H9 (cell line): ENCODE measurements around the gene CERS6. TPM values are rescaled to one million over a fixed set of nuclear protein-coding genes. Genes with fewer than 3 reads are reported as not detected.

Source experiments
- DNase-seq: peaks from one replicate; pipeline ENCODE4 v3.0.0-alpha.2; 2017
- H2AFZ ChIP-seq: one replicate; pipeline ENCODE4 v1.6.1; 2013; ENCODE audit warnings: mild to moderate bottlenecking, low read length, control low read depth, moderate library complexity
- H2AK5ac ChIP-seq: 2 replicates; pipeline ENCODE4 v1.6.1; 2013; ENCODE audit warnings: low read length, control low read depth, mixed read lengths; ENCODE audit not compliant: insufficient read length
- H2BK120ac ChIP-seq: one replicate; pipeline ENCODE4 v1.6.1; 2013; ENCODE audit warnings: low read depth, mild to moderate bottlenecking, low read length, control low read depth, inconsistent platforms; ENCODE audit not compliant: poor library complexity, severe bottlenecking
- H2BK12ac ChIP-seq: 2 replicates; pipeline ENCODE4 v1.6.1; 2013; ENCODE audit warnings: low read length, control low read depth, mixed read lengths, low read depth; ENCODE audit not compliant: insufficient read length
- H2BK15ac ChIP-seq: 2 replicates; pipeline ENCODE4 v1.6.1; 2013; ENCODE audit warnings: low read depth, low read length, control low read depth
- H2BK20ac ChIP-seq: one replicate; pipeline ENCODE4 v1.6.1; 2013; ENCODE audit warnings: low read depth, mild to moderate bottlenecking, low read length, control low read depth, inconsistent platforms; ENCODE audit not compliant: poor library complexity, severe bottlenecking
- H2BK5ac ChIP-seq: 2 replicates; pipeline ENCODE4 v1.6.1; 2013; ENCODE audit warnings: low read length, control low read depth, mixed read lengths; ENCODE audit not compliant: insufficient read length
- H3K14ac ChIP-seq: 2 replicates; pipeline ENCODE4 v1.6.1; 2013; ENCODE audit warnings: low read length, control low read depth; ENCODE audit not compliant: insufficient read depth
- H3K18ac ChIP-seq: 2 replicates; pipeline ENCODE4 v1.6.1; 2013; ENCODE audit warnings: low read depth, mild to moderate bottlenecking, mixed read lengths, low read length, control low read depth; ENCODE audit not compliant: insufficient read length
- H3K23ac ChIP-seq: 2 replicates; pipeline ENCODE4 v1.6.1; 2013; ENCODE audit warnings: low read length, control low read depth, mixed read lengths, low read depth; ENCODE audit not compliant: insufficient read length
- H3K23me2 ChIP-seq: 2 replicates; pipeline ENCODE4 v1.6.1; 2013; ENCODE audit warnings: low read depth, mild to moderate bottlenecking, mixed read lengths, low read length, control low read depth; ENCODE audit not compliant: insufficient read length, poor library complexity, severe bottlenecking
- H3K27ac ChIP-seq: 2 replicates; pipeline ENCODE4 v1.5.1; 2013; ENCODE audit warnings: low read length, control low read depth, mixed read lengths, low read depth; ENCODE audit not compliant: insufficient read length
- H3K27me3 ChIP-seq: 2 replicates; pipeline ENCODE4 v1.6.1; 2013; ENCODE audit warnings: low read length, control low read depth, inconsistent platforms; ENCODE audit not compliant: insufficient read depth
- H3K4ac ChIP-seq: 2 replicates; pipeline ENCODE4 v1.6.1; 2013; ENCODE audit warnings: low read depth, mild to moderate bottlenecking, control low read depth, inconsistent platforms, low read length, moderate library complexity
- H3K4me1 ChIP-seq: 2 replicates; pipeline ENCODE4 v1.6.1; 2013; ENCODE audit warnings: low read length, control low read depth, inconsistent platforms; ENCODE audit not compliant: insufficient read depth
- H3K4me2 ChIP-seq: 2 replicates; pipeline ENCODE4 v1.6.1; 2013; ENCODE audit warnings: low read length, control low read depth, mixed read lengths; ENCODE audit not compliant: insufficient read length, insufficient read depth
- H3K56ac ChIP-seq: 2 replicates; pipeline ENCODE4 v1.6.1; 2013; ENCODE audit warnings: low read depth, mild to moderate bottlenecking, mixed read lengths, low read length, control low read depth; ENCODE audit not compliant: insufficient read length
- H3K79me1 ChIP-seq: 2 replicates; pipeline ENCODE4 v1.6.1; 2013; ENCODE audit warnings: low read depth, mild to moderate bottlenecking, moderate library complexity, low read length, control low read depth, inconsistent platforms; ENCODE audit not compliant: insufficient read depth, poor library complexity, severe bottlenecking
- H3K79me2 ChIP-seq: 2 replicates; pipeline ENCODE4 v1.6.1; 2013; ENCODE audit warnings: low read length, control low read depth, inconsistent platforms; ENCODE audit not compliant: insufficient read depth
- H3K9ac ChIP-seq: 2 replicates; pipeline ENCODE4 v1.6.1; 2013; ENCODE audit warnings: low read length, control low read depth, mixed read lengths; ENCODE audit not compliant: insufficient read length; ENCODE audit errors: extremely low read depth
- H3K9me3 ChIP-seq: one replicate; pipeline ENCODE4 v1.6.1; 2013; ENCODE audit warnings: low read depth, low read length, inconsistent platforms; ENCODE audit not compliant: control insufficient read depth
- H3T11ph ChIP-seq: one replicate; pipeline ENCODE4 v1.6.1; 2013; ENCODE audit warnings: mild to moderate bottlenecking, low read length, control low read depth, inconsistent platforms
- H4K20me1 ChIP-seq: one replicate; pipeline ENCODE4 v1.6.1; 2013; ENCODE audit not compliant: control insufficient read depth, insufficient read length, insufficient read depth
- H4K5ac ChIP-seq: 2 replicates; pipeline ENCODE4 v1.6.1; 2013; ENCODE audit warnings: low read depth, mild to moderate bottlenecking, mixed read lengths, low read length, control low read depth; ENCODE audit not compliant: insufficient read length
- H4K8ac ChIP-seq: replicated peaks from 2 replicates; pipeline ENCODE4 v1.6.1; 2013; ENCODE audit warnings: low read length, control low read depth, mixed read lengths, low read depth; ENCODE audit not compliant: insufficient read length
- H4K91ac ChIP-seq: 2 replicates; pipeline ENCODE4 v1.6.1; 2013; ENCODE audit warnings: low read depth, mild to moderate bottlenecking, moderate library complexity, mixed read lengths, low read length, control low read depth; ENCODE audit not compliant: insufficient read length
- H3K27ac Mint-ChIP-seq, 3 experiments: 2 replicates in 2 of 3; 3 replicates in 1 of 3; pipeline ENCODE4 v1.8.0; 2020 to 2021; ENCODE audit warnings: mixed read lengths in 3 of 3, mild to moderate bottlenecking in 1 of 3, moderate library complexity in 1 of 3
- H3K27me3 Mint-ChIP-seq: 2 replicates; pipeline ENCODE4 v1.8.0; 2021; ENCODE audit warnings: low read depth, mild to moderate bottlenecking, moderate library complexity, mixed read lengths
- H3K36me3 Mint-ChIP-seq, 3 experiments: 2 replicates in 2 of 3; 3 replicates in 1 of 3; pipeline ENCODE4 v1.8.0; 2020 to 2021; ENCODE audit warnings: low read depth in 3 of 3, mixed read lengths in 3 of 3; ENCODE audit not compliant: insufficient read depth in 1 of 3
- H3K4me1 Mint-ChIP-seq, 2 experiments: 2 replicates each; pipeline ENCODE4 v1.8.0; 2020; ENCODE audit warnings: mixed read lengths in 2 of 2
- H3K4me3 Mint-ChIP-seq, 2 experiments: 2 replicates in 1 of 2; 3 replicates in 1 of 2; pipeline ENCODE4 v1.8.0; 2020 to 2021; ENCODE audit warnings: mild to moderate bottlenecking in 2 of 2, mixed read lengths in 2 of 2, moderate library complexity in 1 of 2
- H3K9me3 Mint-ChIP-seq, 2 experiments: 2 replicates in 1 of 2; 3 replicates in 1 of 2; pipeline ENCODE4 v1.8.0; 2020; ENCODE audit warnings: mild to moderate bottlenecking in 2 of 2, mixed read lengths in 2 of 2, moderate library complexity in 1 of 2
- CTCF ChIP-seq: fragments of 200-600 bp; sonication (generic); conservative IDR thresholded peaks from 3 replicates; pipeline ENCODE4 v1.8.0; 2021; ENCODE audit warnings: antibody characterized with exemption, mild to moderate bottlenecking
- WGBS: extraction: QIAGEN DNeasy Blood & Tissue Kit; methylation state at CpG from one replicate; pipeline ENCODE4 v1.1.7; 2013; ENCODE audit warnings: missing lambda C conversion rate, low lambda C conversion rate, mixed read lengths; ENCODE audit not compliant: insufficient read length; ENCODE audit errors: extremely low coverage; 5-methylcytosine and 5-hydroxymethylcytosine counted together
- total RNA-seq: library from RNA; stranded (reverse); gene quantifications from 2 replicates; pipeline ENCODE4 v1.2.1, GENCODE V29; 2021

Gene CERS6
- total RNA-seq, 1 experiment from 2014 or later: 17.7 TPM

- no peak overlapping the region for H4K5ac ChIP-seq
- WGBS: no CpG with 5 or more reads among the region's 5 CpGs
- H2BK120ac ChIP-seq: no peak overlapping the region
- no peak overlapping the region for H3K14ac ChIP-seq
- H3T11ph ChIP-seq: no peak overlapping the region
- H3K56ac ChIP-seq: no peak overlapping the region
- H3K4me1 Mint-ChIP-seq: peaks cover 9 to 11% of the 10 kb centered on the region in 2 experiments
- no peak overlapping the region for H2BK5ac ChIP-seq
- no peak overlapping the region for H4K8ac ChIP-seq
- H3K27ac Mint-ChIP-seq: no peak overlapping the region
- peaks cover 5% of the 10 kb centered on the region for H3K79me1 ChIP-seq
- H4K91ac ChIP-seq: no peak overlapping the region
- no peak overlapping the region for H3K27ac ChIP-seq
- peaks cover 1% of the 10 kb centered on the region; the same call in 1 of the 2 replicates for H3K27me3 Mint-ChIP-seq
- H2BK20ac ChIP-seq: no peak overlapping the region
- no peak overlapping the region for H2AK5ac ChIP-seq
- H2AFZ ChIP-seq: no peak overlapping the region
- H3K4me2 ChIP-seq: no peak overlapping the region
- H4K20me1 ChIP-seq: no peaks in the 10 kb centered on the region
- no peaks in the 10 kb centered on the region for H3K23me2 ChIP-seq
- H3K4ac ChIP-seq: no peak overlapping the region
- H3K36me3 Mint-ChIP-seq: no peaks in the 10 kb centered on the region
- H3K27me3 ChIP-seq: no peaks in the 10 kb centered on the region
- no peaks in the 10 kb centered on the region; the same call in 1 of the 2 replicates for H3K4me1 ChIP-seq
- DNase-seq: no peak
- H3K4me3 Mint-ChIP-seq: no peak overlapping the region
- TF ChIP-seq CTCF: no peak
- no peaks in the 10 kb centered on the region; the same call in 1 of the 2 replicates for H3K79me2 ChIP-seq
- H3K18ac ChIP-seq: no peak overlapping the region
- no peak overlapping the region for H2BK12ac ChIP-seq
- H3K9me3 Mint-ChIP-seq: no peaks in the 10 kb centered on the region
- no peaks in the 10 kb centered on the region for H3K9me3 ChIP-seq
- no peak overlapping the region for H3K9ac ChIP-seq
- no peak overlapping the region for H3K23ac ChIP-seq
- H2BK15ac ChIP-seq: no peak overlapping the region
Measured at GRCh38 chr2:168577885-168578284, 121.8 kb downstream of the CERS6 start.
